SK-N-SH (cell line): ENCODE results near the gene ZNF213. TPM values are rescaled to one million over a fixed set of nuclear protein-coding genes. Genes with fewer than 3 reads are reported as not detected.

Experiments used
- CTCF ChIA-PET: fragments of 300-600, 350-600 bp; formaldehyde crosslinking; extraction: SDS; loops from one replicate; lab custom pipeline; 2021; lab: Yijun Ruan, JAX
- POLR2A ChIA-PET: fragments of 350-600 bp; sonication (Branson Sonifier 250); formaldehyde crosslinking; extraction: SDS; loops from one replicate; lab custom pipeline; 2020; ENCODE audit warnings: antibody characterized with exemption, inconsistent platforms; lab: Yijun Ruan, JAX
- DNase-seq: peaks from one replicate; pipeline ENCODE4 v3.0.0; 2012
- H2AFZ ChIP-seq: fragments of 200-600 bp; sonication (generic); 2 replicates; pipeline ENCODE4 v1.8.1; 2016; ENCODE audit warnings: antibody characterized with exemption, mild to moderate bottlenecking, low read depth
- H3F3A ChIP-seq: fragments of 200-600 bp; sonication (generic); replicated peaks from 2 replicates; pipeline ENCODE3; 2016; ENCODE audit warnings: antibody characterized with exemption, mild to moderate bottlenecking; ENCODE audit not compliant: insufficient read depth
- H3K27ac ChIP-seq, 2 experiments: fragments of 200-500 bp in 1 of 2; fragments of 200-600 bp in 1 of 2; sonication (Bioruptor generic) in 1 of 2; sonication (generic), shearing (Covaris generic) in 1 of 2; 2 replicates each; pipeline versions ENCODE4 v1.5.1 to v1.6.1; 2014 to 2016; ENCODE audit warnings: low read depth in 2 of 2, inconsistent platforms in 1 of 2, low read length in 1 of 2, mild to moderate bottlenecking in 1 of 2, mixed read lengths in 1 of 2
- H3K27me3 ChIP-seq: fragments of 200-600 bp; sonication (generic), shearing (Covaris generic); 2 replicates; pipeline ENCODE4 v1.6.1; 2016; ENCODE audit warnings: mixed run types; ENCODE audit not compliant: insufficient read depth
- H3K36me3 ChIP-seq, 2 experiments: fragments of 200-500 bp in 1 of 2; fragments of 200-600 bp in 1 of 2; sonication (Bioruptor generic) in 1 of 2; sonication (generic) in 1 of 2; replicated peaks in 1 of 2; 2 replicates each; pipeline versions ENCODE3 to v1.5.1; 2014 to 2016; ENCODE audit warnings: low read length in 1 of 2, mild to moderate bottlenecking in 1 of 2; ENCODE audit not compliant: insufficient read depth in 2 of 2, control insufficient read depth in 1 of 2
- H3K4me1 ChIP-seq, 2 experiments: fragments of 200-500 bp in 1 of 2; fragments of 200-600 bp in 1 of 2; sonication (Bioruptor generic) in 1 of 2; sonication (generic), shearing (Covaris generic) in 1 of 2; 2 replicates each; pipeline versions ENCODE4 v1.5.1 to v1.6.1; 2014 to 2016; ENCODE audit warnings: low read depth in 1 of 2, low read length in 1 of 2, mixed run types in 1 of 2; ENCODE audit not compliant: insufficient read depth in 2 of 2, control insufficient read depth in 1 of 2
- H3K4me2 ChIP-seq: fragments of 200-600 bp; sonication (generic), shearing (Covaris generic); 2 replicates; pipeline ENCODE4 v1.6.1; 2017; ENCODE audit warnings: mixed run types
- H3K4me3 ChIP-seq, 2 experiments: fragments of 200-500 bp in 1 of 2; fragments of 200-600 bp in 1 of 2; sonication (Bioruptor generic) in 1 of 2; sonication (generic), shearing (Covaris generic) in 1 of 2; 2 replicates each; pipeline versions ENCODE4 v1.5.1 to v1.8.1; 2014 to 2016; ENCODE audit warnings: low read depth in 2 of 2, inconsistent platforms in 1 of 2, low read length in 1 of 2, mild to moderate bottlenecking in 1 of 2, mixed read lengths in 1 of 2, moderate library complexity in 1 of 2
- H3K79me2 ChIP-seq: fragments of 200-600 bp; sonication (generic); 2 replicates; pipeline ENCODE4 v1.8.1; 2017; ENCODE audit warnings: mild to moderate bottlenecking; ENCODE audit not compliant: insufficient read depth
- H3K9ac ChIP-seq: fragments of 200-600 bp; sonication (generic); 2 replicates; pipeline ENCODE4 v1.6.1; 2017; ENCODE audit warnings: mixed run types
- H3K9me2 ChIP-seq: fragments of 200-600 bp; sonication (generic); 2 replicates; pipeline ENCODE4 v1.6.1; 2017; ENCODE audit warnings: mixed run types
- H3K9me3 ChIP-seq: fragments of 200-600 bp; sonication (generic); 2 replicates; pipeline ENCODE4 v1.6.1; 2017; ENCODE audit warnings: mixed run types, mild to moderate bottlenecking, moderate library complexity
- H4K20me1 ChIP-seq: fragments of 200-600 bp; sonication (generic); 2 replicates; pipeline ENCODE4 v1.6.1; 2017; ENCODE audit warnings: mild to moderate bottlenecking, mixed run types; ENCODE audit not compliant: insufficient read depth
- CHD2 ChIP-seq: fragments of 150-350 bp; IDR thresholded peaks from 2 replicates; pipeline ENCODE4 v1.6.1; 2018; ENCODE audit warnings: low read length; ENCODE audit not compliant: partially characterized antibody
- ELF1 ChIP-seq: IDR thresholded peaks from 2 replicates; pipeline ENCODE4 v1.4.0; 2012
- EP300 ChIP-seq, 2 experiments: IDR thresholded peaks; 2 replicates each; pipeline versions ENCODE4 v1.4.0 to v1.6.1; 2012; ENCODE audit warnings: borderline replicate concordance in 1 of 2, low read depth in 1 of 2, low read length in 1 of 2
- EZH2phosphoT487 ChIP-seq: fragments of 200-600 bp; sonication (generic); IDR thresholded peaks from 2 replicates; pipeline ENCODE4 v1.6.1; 2017; ENCODE audit warnings: low read depth, mixed run types, mild to moderate bottlenecking, antibody characterized with exemption, moderate library complexity, borderline replicate concordance
- FOXM1 ChIP-seq: IDR thresholded peaks from 2 replicates; pipeline ENCODE4 v1.4.0; 2012; ENCODE audit warnings: low read depth, mild to moderate bottlenecking
- GABPA ChIP-seq: IDR thresholded peaks from 2 replicates; pipeline ENCODE4 v1.4.0; 2012; ENCODE audit warnings: low read depth, mild to moderate bottlenecking
- GATA2 ChIP-seq: sonication (generic); formaldehyde crosslinking; IDR thresholded peaks from 2 replicates; pipeline ENCODE4 v1.5.0; 2020; ENCODE audit warnings: mild to moderate bottlenecking, missing genetic modification reagents
- MXI1 ChIP-seq: IDR thresholded peaks from 2 replicates; pipeline ENCODE4 v1.6.1; 2012; ENCODE audit warnings: mild to moderate bottlenecking, low read depth, low read length, improper control_type of control experiment
- NFIC ChIP-seq: IDR thresholded peaks from 2 replicates; pipeline ENCODE4 v1.4.0; 2012; ENCODE audit warnings: borderline replicate concordance
- NRF1 ChIP-seq: IDR thresholded peaks from 2 replicates; pipeline ENCODE4 v1.6.1; 2012; ENCODE audit warnings: low read depth, mild to moderate bottlenecking, low read length
- RAD21 ChIP-seq: IDR thresholded peaks from 2 replicates; pipeline ENCODE4 v1.6.1; 2012; ENCODE audit warnings: mild to moderate bottlenecking, low read length
- RCOR1 ChIP-seq: fragments of 150-350 bp; IDR thresholded peaks from 2 replicates; pipeline ENCODE4 v1.6.1; 2017; ENCODE audit warnings: antibody characterized with exemption, low read length
- RFX5 ChIP-seq: IDR thresholded peaks from 2 replicates; pipeline ENCODE4 v1.6.1; 2012; ENCODE audit warnings: mild to moderate bottlenecking, improper control_type of control experiment, low read length
- TAF1 ChIP-seq: IDR thresholded peaks from 2 replicates; pipeline ENCODE4 v1.6.1; 2012; ENCODE audit warnings: low read depth, mild to moderate bottlenecking, low read length, moderate library complexity, borderline replicate concordance
- TEAD4 ChIP-seq: IDR thresholded peaks from 2 replicates; pipeline ENCODE4 v1.4.0; 2012; ENCODE audit warnings: mild to moderate bottlenecking, borderline replicate concordance; ENCODE audit not compliant: insufficient read depth
- YY1 ChIP-seq: IDR thresholded peaks from 2 replicates; pipeline ENCODE4 v1.4.0; 2012; ENCODE audit warnings: low read depth, mild to moderate bottlenecking
- WGBS: methylation state at CpG from one replicate; pipeline ENCODE4 v1.1.6; 2017; ENCODE audit warnings: low lambda C conversion rate; 5-methylcytosine and 5-hydroxymethylcytosine counted together
- polyA plus RNA-seq, 3 experiments: library from polyadenylated mRNA; depleted of rRNA; stranded (reverse); fragments of >200 nt; gene quantifications; 2 replicates each; pipeline ENCODE4 v1.2.3, GENCODE V29; 2012
- TF ChIP-seq, protein P1 (sequence below): fragments of 150-350 bp; IDR thresholded peaks from 2 replicates; pipeline ENCODE4 v1.6.1; 2016; ENCODE audit warnings: mild to moderate bottlenecking, low read depth, low read length
- TF ChIP-seq, protein P2 (sequence below): fragments of 200-600 bp; sonication (generic); IDR thresholded peaks from 2 replicates; pipeline ENCODE4 v1.6.1; 2017; ENCODE audit warnings: antibody characterized with exemption, mild to moderate bottlenecking, moderate library complexity
- TF ChIP-seq, protein P3 (sequence below): IDR thresholded peaks from 2 replicates; pipeline ENCODE4 v1.4.0; 2012; ENCODE audit warnings: low read depth, borderline replicate concordance
- TF ChIP-seq, protein P4 (sequence below): IDR thresholded peaks from 2 replicates; pipeline ENCODE4 v1.4.0; 2012; ENCODE audit warnings: low read depth

ZNF213 gene
- polyA plus RNA-seq, 1 of the 3 experiments (the other 2 are of a cell fraction), result 1.1 TPM

DNA sequence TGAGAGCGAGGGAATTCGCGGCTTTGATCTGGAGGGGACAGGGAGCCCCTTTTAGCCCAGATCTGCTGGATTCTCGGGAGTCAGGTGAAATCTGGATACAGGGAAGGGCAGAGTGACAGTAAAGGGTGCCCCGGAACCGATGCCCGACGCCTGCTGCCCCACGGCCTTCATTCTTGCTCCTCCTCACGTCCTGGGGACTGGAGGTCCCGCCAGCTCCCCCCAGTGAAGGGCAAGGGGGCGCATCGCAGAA lies 53.8 kb downstream of the ZNF213 start:
- H4K20me1 ChIP-seq, result no peaks in the 10 kb centered on the region
- H2AFZ ChIP-seq, result peak overlapping the region; percentile 100; the same call in 1 of the 2 replicates
- no peak overlapping the region; a peak in 1 of 4 replicates for H3K27ac ChIP-seq
- no peaks in the 10 kb centered on the region for H3K79me2 ChIP-seq
- peaks cover 12% of the 10 kb centered on the region for H3F3A ChIP-seq
- H3K4me1 ChIP-seq, result peaks cover 0 to 11% of the 10 kb centered on the region in 2 experiments; a peak in 2 of 4 replicates
- H3K36me3 ChIP-seq, result no peaks in the 10 kb centered on the region
- H3K4me2 ChIP-seq, result peak overlapping the region; percentile 79
- TF ChIP-seq GABPA, result no peak
- no peak for TF ChIP-seq TAF1
- no peak for TF ChIP-seq NFIC
- no peak for TF ChIP-seq EZH2phosphoT487
- TF ChIP-seq RAD21, result no peak
- TF ChIP-seq RCOR1, result no peak
- TF ChIP-seq ELF1, result no peak
- no peak for TF ChIP-seq NRF1
- TF ChIP-seq, protein P1, sequence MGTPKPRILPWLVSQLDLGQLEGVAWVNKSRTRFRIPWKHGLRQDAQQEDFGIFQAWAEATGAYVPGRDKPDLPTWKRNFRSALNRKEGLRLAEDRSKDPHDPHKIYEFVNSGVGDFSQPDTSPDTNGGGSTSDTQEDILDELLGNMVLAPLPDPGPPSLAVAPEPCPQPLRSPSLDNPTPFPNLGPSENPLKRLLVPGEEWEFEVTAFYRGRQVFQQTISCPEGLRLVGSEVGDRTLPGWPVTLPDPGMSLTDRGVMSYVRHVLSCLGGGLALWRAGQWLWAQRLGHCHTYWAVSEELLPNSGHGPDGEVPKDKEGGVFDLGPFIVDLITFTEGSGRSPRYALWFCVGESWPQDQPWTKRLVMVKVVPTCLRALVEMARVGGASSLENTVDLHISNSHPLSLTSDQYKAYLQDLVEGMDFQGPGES, result no peak
- no peak for TF ChIP-seq EP300 (IDR thresholded peaks at IDR 0.05; ENCODE audit: borderline replicate concordance in 1 of 2, low read depth in 1 of 2, low read length in 1 of 2)
- TF ChIP-seq, protein P2, sequence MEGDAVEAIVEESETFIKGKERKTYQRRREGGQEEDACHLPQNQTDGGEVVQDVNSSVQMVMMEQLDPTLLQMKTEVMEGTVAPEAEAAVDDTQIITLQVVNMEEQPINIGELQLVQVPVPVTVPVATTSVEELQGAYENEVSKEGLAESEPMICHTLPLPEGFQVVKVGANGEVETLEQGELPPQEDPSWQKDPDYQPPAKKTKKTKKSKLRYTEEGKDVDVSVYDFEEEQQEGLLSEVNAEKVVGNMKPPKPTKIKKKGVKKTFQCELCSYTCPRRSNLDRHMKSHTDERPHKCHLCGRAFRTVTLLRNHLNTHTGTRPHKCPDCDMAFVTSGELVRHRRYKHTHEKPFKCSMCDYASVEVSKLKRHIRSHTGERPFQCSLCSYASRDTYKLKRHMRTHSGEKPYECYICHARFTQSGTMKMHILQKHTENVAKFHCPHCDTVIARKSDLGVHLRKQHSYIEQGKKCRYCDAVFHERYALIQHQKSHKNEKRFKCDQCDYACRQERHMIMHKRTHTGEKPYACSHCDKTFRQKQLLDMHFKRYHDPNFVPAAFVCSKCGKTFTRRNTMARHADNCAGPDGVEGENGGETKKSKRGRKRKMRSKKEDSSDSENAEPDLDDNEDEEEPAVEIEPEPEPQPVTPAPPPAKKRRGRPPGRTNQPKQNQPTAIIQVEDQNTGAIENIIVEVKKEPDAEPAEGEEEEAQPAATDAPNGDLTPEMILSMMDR, result no peak
- H3K9me3 ChIP-seq, result no peaks in the 10 kb centered on the region
- no peaks in the 10 kb centered on the region for H3K9me2 ChIP-seq
- peak overlapping the region; percentile 63 to 90 for H3K4me3 ChIP-seq
- POLR2A ChIA-PET, result no interaction called here
- peaks cover 9% of the 10 kb centered on the region; the same call in 1 of the 2 replicates for H3K27me3 ChIP-seq
- CTCF ChIA-PET, result interaction anchor here (0.9 to 3.1 kb wide), 6 partner anchors 22 to 130 kb away, joined by 3 to 10 read pairs (median 4); no protein-coding TSS in a partner anchor
- no CpG with 5 or more reads among the region's 13 CpGs for WGBS
- DNase-seq, result no peak
- peak overlapping the region; percentile 51 for H3K9ac ChIP-seq

DNA sequence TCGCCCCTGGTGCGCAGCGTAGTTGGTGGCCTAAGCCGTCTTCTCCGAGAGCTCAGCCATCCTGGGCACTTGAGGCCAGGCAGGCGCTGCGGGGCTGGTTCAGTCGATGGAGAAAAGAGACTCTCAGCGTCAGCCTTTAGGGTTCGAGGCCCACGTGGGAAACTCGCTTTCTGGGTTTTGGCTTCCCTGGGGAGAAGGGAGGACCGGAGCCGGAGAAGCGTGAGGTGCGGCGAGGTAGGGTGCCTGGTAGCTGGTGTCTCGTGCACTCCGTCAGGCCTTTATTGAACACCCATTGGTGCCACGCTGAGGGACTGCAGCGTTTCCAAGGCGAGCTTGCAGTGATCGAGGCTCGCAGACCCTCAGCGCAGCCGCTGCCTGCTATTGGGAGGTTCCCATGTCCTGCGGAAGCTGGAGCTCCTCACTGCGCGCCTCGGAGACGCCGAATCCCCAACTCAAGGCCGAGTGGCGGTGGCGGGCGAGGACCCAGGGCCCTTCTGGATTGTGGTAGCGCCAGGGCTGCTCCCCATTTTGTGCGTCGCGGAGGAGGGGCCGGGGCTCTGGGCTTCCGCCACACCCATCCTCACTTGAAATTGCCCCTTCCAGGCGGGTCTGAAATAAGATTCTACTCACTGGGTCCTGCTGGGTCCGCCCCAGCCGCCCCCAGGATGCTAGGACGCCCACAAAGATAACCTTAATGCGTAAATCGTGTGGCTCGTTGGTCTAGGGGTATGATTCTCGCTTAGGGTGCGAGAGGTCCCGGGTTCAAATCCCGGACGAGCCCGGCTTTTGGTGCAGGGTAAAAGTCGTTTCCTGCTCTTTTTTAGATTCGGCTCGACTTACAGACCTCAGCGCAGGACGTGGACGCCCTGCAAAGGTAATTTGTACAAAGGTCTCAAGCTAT lies 54.3 kb downstream of the ZNF213 start:
- peaks cover 8% of the 10 kb centered on the region; the same call in 1 of the 2 replicates for H3K27me3 ChIP-seq
- H3F3A ChIP-seq, result peaks cover 12% of the 10 kb centered on the region
- POLR2A ChIA-PET, result interaction anchor here (0.5 to 1.0 kb wide), 2 partner anchors 45 to 91 kb away, joined by 3 to 5 read pairs; no protein-coding TSS in a partner anchor
- H3K27ac ChIP-seq, result peak overlapping the region in 1 of 2 experiments; percentile 4; a peak in 1 of 4 replicates
- H3K4me1 ChIP-seq, result peaks cover 0 to 8% of the 10 kb centered on the region in 2 experiments; a peak in 2 of 4 replicates
- CTCF ChIA-PET, result interaction anchor here (0.9 to 3.1 kb wide), 6 partner anchors 23 to 131 kb away, joined by 3 to 10 read pairs (median 4); no protein-coding TSS in a partner anchor
- no peaks in the 10 kb centered on the region for H4K20me1 ChIP-seq
- H3K36me3 ChIP-seq, result no peaks in the 10 kb centered on the region
- no peaks in the 10 kb centered on the region for H3K9me2 ChIP-seq
- peak overlapping the region; percentile 63 to 90 for H3K4me3 ChIP-seq
- no peaks in the 10 kb centered on the region for H3K9me3 ChIP-seq
- H3K4me2 ChIP-seq, result peak overlapping the region; percentile 79
- H3K79me2 ChIP-seq, result no peaks in the 10 kb centered on the region
- H2AFZ ChIP-seq, result peak overlapping the region; percentile 100
- DNase-seq, result peak; percentile 76
- under 1% methylated on average over 29 of the region's 61 CpGs for WGBS
- peak overlapping the region; percentile 51 for H3K9ac ChIP-seq
- no peak for TF ChIP-seq EZH2phosphoT487
- no peak for TF ChIP-seq MXI1
- TF ChIP-seq, protein P3, sequence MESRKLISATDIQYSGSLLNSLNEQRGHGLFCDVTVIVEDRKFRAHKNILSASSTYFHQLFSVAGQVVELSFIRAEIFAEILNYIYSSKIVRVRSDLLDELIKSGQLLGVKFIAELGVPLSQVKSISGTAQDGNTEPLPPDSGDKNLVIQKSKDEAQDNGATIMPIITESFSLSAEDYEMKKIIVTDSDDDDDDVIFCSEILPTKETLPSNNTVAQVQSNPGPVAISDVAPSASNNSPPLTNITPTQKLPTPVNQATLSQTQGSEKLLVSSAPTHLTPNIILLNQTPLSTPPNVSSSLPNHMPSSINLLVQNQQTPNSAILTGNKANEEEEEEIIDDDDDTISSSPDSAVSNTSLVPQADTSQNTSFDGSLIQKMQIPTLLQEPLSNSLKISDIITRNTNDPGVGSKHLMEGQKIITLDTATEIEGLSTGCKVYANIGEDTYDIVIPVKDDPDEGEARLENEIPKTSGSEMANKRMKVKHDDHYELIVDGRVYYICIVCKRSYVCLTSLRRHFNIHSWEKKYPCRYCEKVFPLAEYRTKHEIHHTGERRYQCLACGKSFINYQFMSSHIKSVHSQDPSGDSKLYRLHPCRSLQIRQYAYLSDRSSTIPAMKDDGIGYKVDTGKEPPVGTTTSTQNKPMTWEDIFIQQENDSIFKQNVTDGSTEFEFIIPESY, result 0 out of 2 replicates have a peak, but pooled peaks have one; percentile 36
- no peak for TF ChIP-seq FOXM1
- TF ChIP-seq TEAD4, result peak; percentile 85; the same call in 1 of the 2 replicates
- no peak for TF ChIP-seq GATA2 (CRISPR knock-in tag)
- TF ChIP-seq, protein P4, sequence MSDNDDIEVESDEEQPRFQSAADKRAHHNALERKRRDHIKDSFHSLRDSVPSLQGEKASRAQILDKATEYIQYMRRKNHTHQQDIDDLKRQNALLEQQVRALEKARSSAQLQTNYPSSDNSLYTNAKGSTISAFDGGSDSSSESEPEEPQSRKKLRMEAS, result peak; percentile 73
- TF ChIP-seq CHD2, result peak; percentile 28
- TF ChIP-seq YY1, result 0 out of 2 replicates have a peak, but pooled peaks have one; percentile 36
- TF ChIP-seq RFX5, result no peak
- no peak for TF ChIP-seq TAF1
